GM23338 (cell line): ENCODE data around the gene ABCA4. TPM values are rescaled to one million over a fixed set of nuclear protein-coding genes. Genes with fewer than 3 reads are reported as not detected.
A peak's percentile ranks its signal among the peaks of the same experiment; 100 is the strongest.

ENCODE experiments used
- ATAC-seq: fragments of 200-7000 bp; cut with Tn5 transposase; 3 replicates; pipeline ENCODE4 v1.9.1; 2020
- DNase-seq: peaks from one replicate; pipeline ENCODE4 v3.0.0-alpha.2; 2015; ENCODE audit warnings: low spot score
- H2AFZ ChIP-seq: fragments of 200-600 bp; sonication (generic); 2 replicates; pipeline ENCODE4 v1.8.0; 2016; ENCODE audit warnings: antibody characterized with exemption, mild to moderate bottlenecking, moderate library complexity
- H3F3A ChIP-seq: fragments of 200-600 bp; sonication (generic); replicated peaks from 2 replicates; pipeline ENCODE4 v1.8.0; 2017; ENCODE audit warnings: antibody characterized with exemption, mixed run types, low read depth
- H3K27ac ChIP-seq: fragments of 200-600 bp; sonication (generic); 2 replicates; pipeline ENCODE4 v1.6.1; 2016; ENCODE audit warnings: low read depth
- H3K27me3 ChIP-seq: fragments of 200-600 bp; sonication (generic); 2 replicates; pipeline ENCODE4 v1.8.0; 2016; ENCODE audit warnings: mild to moderate bottlenecking, mixed run types, moderate library complexity; ENCODE audit not compliant: insufficient read depth
- H3K36me3 ChIP-seq: fragments of 200-600 bp; sonication (generic); 2 replicates; pipeline ENCODE4 v1.8.0; 2016; ENCODE audit warnings: mild to moderate bottlenecking; ENCODE audit not compliant: insufficient read depth
- H3K4me1 ChIP-seq: fragments of 200-600 bp; sonication (generic); 2 replicates; pipeline ENCODE4 v1.8.0; 2016; ENCODE audit warnings: mild to moderate bottlenecking, moderate library complexity; ENCODE audit not compliant: insufficient read depth
- H3K4me2 ChIP-seq: fragments of 200-600 bp; sonication (generic); 2 replicates; pipeline ENCODE4 v1.7.1; 2017; ENCODE audit warnings: mixed run types
- H3K4me3 ChIP-seq: fragments of 200-600 bp; sonication (generic); 2 replicates; pipeline ENCODE4 v1.6.1; 2016; ENCODE audit warnings: mixed run types
- H3K79me2 ChIP-seq: fragments of 200-600 bp; sonication (generic); replicated peaks from 2 replicates; pipeline ENCODE4 v1.8.0; 2017; ENCODE audit warnings: mild to moderate bottlenecking; ENCODE audit not compliant: insufficient read depth
- H3K9me2 ChIP-seq: fragments of 200-600 bp; sonication (generic); 2 replicates; pipeline ENCODE4 v1.8.0; 2017; ENCODE audit not compliant: insufficient read depth
- H4K20me1 ChIP-seq: fragments of 200-600 bp; sonication (generic); replicated peaks from 2 replicates; pipeline ENCODE4 v1.8.0; 2017; ENCODE audit warnings: mild to moderate bottlenecking; ENCODE audit not compliant: insufficient read depth
- H3K27ac Mint-ChIP-seq: 2 replicates; pipeline ENCODE4 v1.8.0; 2020; ENCODE audit warnings: inconsistent platforms, mild to moderate bottlenecking, moderate library complexity, mixed read lengths
- H3K27me3 Mint-ChIP-seq: 3 replicates; pipeline ENCODE4 v1.8.0; 2022; ENCODE audit warnings: low read depth, mild to moderate bottlenecking, moderate library complexity, mixed read lengths, inconsistent platforms; ENCODE audit not compliant: insufficient read depth, poor library complexity
- H3K36me3 Mint-ChIP-seq: 3 replicates; pipeline ENCODE4 v1.8.0; 2021; ENCODE audit warnings: low read depth, mild to moderate bottlenecking, inconsistent platforms, moderate library complexity, mixed read lengths
- H3K4me1 Mint-ChIP-seq: 3 replicates; pipeline ENCODE4 v1.8.0; 2020; ENCODE audit warnings: mild to moderate bottlenecking, inconsistent platforms, mixed read lengths
- H3K4me3 Mint-ChIP-seq: 3 replicates; pipeline ENCODE4 v1.8.0; 2021; ENCODE audit warnings: moderate library complexity, mild to moderate bottlenecking, inconsistent platforms, mixed read lengths
- H3K9me3 Mint-ChIP-seq: 3 replicates; pipeline ENCODE4 v1.8.0; 2020; ENCODE audit warnings: moderate library complexity, mild to moderate bottlenecking, inconsistent platforms, mixed read lengths
- CREB1 ChIP-seq: fragments of 250-450 bp; sonication (Bioruptor Pico); IDR thresholded peaks from 2 replicates; pipeline ENCODE4 v1.5.0; 2020; ENCODE audit warnings: low read depth, mild to moderate bottlenecking, moderate library complexity
- EZH2 ChIP-seq: fragments of 200-600 bp; sonication (generic); IDR thresholded peaks from one replicate; pipeline ENCODE4 v1.8.0; 2017; ENCODE audit warnings: antibody characterized with exemption, mild to moderate bottlenecking, low read depth; ENCODE audit not compliant: unreplicated experiment
- EZH2phosphoT487 ChIP-seq: fragments of 200-600 bp; sonication (generic); IDR thresholded peaks from one replicate; pipeline ENCODE4 v1.8.1; 2018; ENCODE audit warnings: antibody characterized with exemption; ENCODE audit not compliant: unreplicated experiment
- JUNB ChIP-seq: IDR thresholded peaks from one replicate; pipeline ENCODE4 v1.6.1; 2016; ENCODE audit warnings: antibody characterized with exemption; ENCODE audit not compliant: unreplicated experiment
- STAT1 ChIP-seq: IDR thresholded peaks from one replicate; pipeline ENCODE4 v1.6.1; 2016; ENCODE audit warnings: antibody characterized with exemption; ENCODE audit not compliant: unreplicated experiment
- ZNF114 ChIP-seq: fragments of 250-450 bp; sonication (Bioruptor Pico); IDR thresholded peaks from 2 replicates; pipeline ENCODE4 v1.5.0; 2020; ENCODE audit warnings: mild to moderate bottlenecking, moderate library complexity
- polyA plus RNA-seq: library from polyadenylated mRNA; unstranded; fragments of >200 nt; fragmentation: Nextera tagmentation; extraction: Ambion mirVana; gene quantifications from 2 replicates; pipeline ENCODE4 v1.2.1, GENCODE V29; 2016
- total RNA-seq: library from RNA; depleted of rRNA; stranded (reverse); fragments of >200 nt; shearing (Covaris generic); gene quantifications from 2 replicates; pipeline ENCODE4 v1.2.3, GENCODE V29; 2014
- TF ChIP-seq, protein P1 (sequence below): IDR thresholded peaks from one replicate; pipeline ENCODE4 v1.6.1; 2018; ENCODE audit warnings: antibody characterized with exemption; ENCODE audit not compliant: unreplicated experiment
- TF ChIP-seq, protein P2 (sequence below): IDR thresholded peaks from 2 replicates; pipeline ENCODE4 v1.6.1; 2016; ENCODE audit warnings: antibody characterized with exemption

ABCA4 gene
- total and polyA plus RNA-seq, 2 experiments from 2014 or later = not detected

DNA sequence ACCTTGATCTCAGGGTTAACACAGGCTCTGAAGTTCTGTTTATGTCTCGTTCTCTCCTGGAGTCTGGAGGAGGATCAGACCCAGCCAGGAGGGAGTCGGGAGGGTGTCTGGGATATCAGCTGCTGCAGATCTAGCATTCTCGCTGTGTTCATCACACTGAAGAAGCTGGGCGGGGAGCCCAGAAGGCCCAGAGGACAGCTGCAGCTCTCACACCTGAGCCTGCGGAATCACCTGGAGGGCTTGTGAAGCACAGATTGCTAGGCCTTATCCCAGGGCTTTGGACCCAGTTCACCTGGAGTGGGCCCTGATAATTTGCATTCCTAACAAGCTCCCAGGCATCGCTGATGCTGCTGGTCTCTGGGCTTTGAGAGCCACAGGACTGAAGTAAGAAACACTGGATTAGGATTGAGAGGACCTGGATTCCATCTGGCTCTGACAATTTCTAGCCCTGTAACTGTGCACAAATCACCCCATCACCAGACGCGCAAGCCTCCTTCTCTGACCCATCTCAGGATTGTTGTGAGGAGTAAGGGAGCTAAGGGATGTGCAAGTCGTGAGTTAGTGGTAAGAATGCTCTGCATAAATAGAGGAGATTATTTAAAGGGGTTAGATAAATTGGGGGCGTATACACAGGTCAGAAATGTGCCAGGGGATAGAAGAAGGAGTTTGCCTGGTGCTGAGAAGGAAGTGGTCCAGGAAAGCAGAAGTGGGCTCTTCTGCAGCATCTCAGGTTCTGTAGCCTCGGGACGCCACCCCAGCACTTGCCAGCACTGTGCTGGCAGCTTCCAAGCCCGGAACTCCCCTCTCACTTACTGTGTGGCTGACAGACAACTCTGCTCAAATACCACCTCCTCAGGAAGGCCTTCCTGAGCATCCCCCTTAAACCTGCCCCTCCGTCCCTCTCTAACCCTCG is 19.1 kb downstream of the ABCA4 start (continued):
- TF ChIP-seq, protein P1, sequence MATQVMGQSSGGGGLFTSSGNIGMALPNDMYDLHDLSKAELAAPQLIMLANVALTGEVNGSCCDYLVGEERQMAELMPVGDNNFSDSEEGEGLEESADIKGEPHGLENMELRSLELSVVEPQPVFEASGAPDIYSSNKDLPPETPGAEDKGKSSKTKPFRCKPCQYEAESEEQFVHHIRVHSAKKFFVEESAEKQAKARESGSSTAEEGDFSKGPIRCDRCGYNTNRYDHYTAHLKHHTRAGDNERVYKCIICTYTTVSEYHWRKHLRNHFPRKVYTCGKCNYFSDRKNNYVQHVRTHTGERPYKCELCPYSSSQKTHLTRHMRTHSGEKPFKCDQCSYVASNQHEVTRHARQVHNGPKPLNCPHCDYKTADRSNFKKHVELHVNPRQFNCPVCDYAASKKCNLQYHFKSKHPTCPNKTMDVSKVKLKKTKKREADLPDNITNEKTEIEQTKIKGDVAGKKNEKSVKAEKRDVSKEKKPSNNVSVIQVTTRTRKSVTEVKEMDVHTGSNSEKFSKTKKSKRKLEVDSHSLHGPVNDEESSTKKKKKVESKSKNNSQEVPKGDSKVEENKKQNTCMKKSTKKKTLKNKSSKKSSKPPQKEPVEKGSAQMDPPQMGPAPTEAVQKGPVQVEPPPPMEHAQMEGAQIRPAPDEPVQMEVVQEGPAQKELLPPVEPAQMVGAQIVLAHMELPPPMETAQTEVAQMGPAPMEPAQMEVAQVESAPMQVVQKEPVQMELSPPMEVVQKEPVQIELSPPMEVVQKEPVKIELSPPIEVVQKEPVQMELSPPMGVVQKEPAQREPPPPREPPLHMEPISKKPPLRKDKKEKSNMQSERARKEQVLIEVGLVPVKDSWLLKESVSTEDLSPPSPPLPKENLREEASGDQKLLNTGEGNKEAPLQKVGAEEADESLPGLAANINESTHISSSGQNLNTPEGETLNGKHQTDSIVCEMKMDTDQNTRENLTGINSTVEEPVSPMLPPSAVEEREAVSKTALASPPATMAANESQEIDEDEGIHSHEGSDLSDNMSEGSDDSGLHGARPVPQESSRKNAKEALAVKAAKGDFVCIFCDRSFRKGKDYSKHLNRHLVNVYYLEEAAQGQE = no peak
- TF ChIP-seq EZH2 (no peak), CREB1 (CRISPR knock-in tag) (no peak), STAT1 (no peak), EZH2phosphoT487 (no peak), JUNB (no peak), ZNF114 (CRISPR knock-in tag) (no peak)

DNA sequence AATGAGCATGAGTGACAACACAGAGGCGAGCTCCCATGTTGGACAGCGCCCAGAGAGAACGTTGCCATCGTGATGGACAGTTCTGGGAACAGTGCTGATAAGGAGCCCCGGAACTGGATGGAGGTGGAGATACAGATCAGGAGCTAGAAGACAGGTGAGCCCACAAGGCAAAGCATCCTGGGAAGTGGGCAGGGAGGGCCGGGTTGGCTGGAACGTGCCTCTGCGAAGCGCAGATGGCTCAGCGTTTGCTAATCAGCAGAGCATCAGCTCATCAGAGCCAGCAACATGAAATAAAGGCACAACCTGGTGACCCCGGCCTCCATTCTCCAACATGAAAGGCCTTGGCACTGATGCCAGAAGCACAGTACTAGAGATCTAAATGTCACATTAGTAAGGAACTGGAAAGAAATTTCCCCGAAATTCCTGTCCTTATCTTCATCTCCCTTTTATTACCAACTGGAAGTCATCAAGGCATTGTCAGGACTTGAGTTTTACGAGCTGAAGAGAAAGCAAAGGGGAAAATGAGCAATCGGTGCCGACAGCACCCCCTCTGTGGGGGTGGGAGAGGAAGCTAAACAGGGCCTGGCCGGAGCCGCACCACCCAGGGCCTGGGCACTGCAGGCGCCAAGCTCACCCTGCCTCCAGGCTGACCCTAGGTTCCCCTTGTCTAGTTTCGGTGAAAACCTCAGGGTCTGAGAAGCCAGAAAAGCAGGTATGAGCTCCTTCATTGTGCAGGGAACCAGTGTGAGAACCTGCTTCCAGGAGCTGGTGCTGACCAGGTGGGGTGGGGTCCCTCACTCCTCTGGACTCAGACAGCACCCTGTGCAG is 19.9 kb downstream of the ABCA4 start:
- Mint-ChIP-seq H3K4me1 (peaks cover 30% of the 10 kb centered on the region), H3K27ac (no peak overlapping the region), H3K4me3 (no peak overlapping the region), H3K9me3 (no peaks in the 10 kb centered on the region), H3K27me3 (peaks cover 2% of the 10 kb centered on the region), H3K36me3 (no peaks in the 10 kb centered on the region; the same call in 2 of the 3 replicates)
- TF ChIP-seq, protein P2, sequence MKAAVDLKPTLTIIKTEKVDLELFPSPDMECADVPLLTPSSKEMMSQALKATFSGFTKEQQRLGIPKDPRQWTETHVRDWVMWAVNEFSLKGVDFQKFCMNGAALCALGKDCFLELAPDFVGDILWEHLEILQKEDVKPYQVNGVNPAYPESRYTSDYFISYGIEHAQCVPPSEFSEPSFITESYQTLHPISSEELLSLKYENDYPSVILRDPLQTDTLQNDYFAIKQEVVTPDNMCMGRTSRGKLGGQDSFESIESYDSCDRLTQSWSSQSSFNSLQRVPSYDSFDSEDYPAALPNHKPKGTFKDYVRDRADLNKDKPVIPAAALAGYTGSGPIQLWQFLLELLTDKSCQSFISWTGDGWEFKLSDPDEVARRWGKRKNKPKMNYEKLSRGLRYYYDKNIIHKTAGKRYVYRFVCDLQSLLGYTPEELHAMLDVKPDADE = no peak
- TF ChIP-seq, protein P1 = peak; percentile 57
- no peak for TF ChIP-seq JUNB
- no peaks in the 10 kb centered on the region for H3K79me2 ChIP-seq
- H4K20me1 ChIP-seq = no peaks in the 10 kb centered on the region
- no peaks in the 10 kb centered on the region for H3K9me2 ChIP-seq
- peaks cover 13% of the 10 kb centered on the region for H3K4me1 ChIP-seq
- no peak overlapping the region for H3K4me3 ChIP-seq
- no peaks in the 10 kb centered on the region for H3F3A ChIP-seq
- H3K27me3 ChIP-seq = no peaks in the 10 kb centered on the region
- H2AFZ ChIP-seq = no peak overlapping the region
- no peak overlapping the region for H3K4me2 ChIP-seq
- ATAC-seq = no peak
- DNase-seq = no peak
- no peak overlapping the region for H3K27ac ChIP-seq
- no peaks in the 10 kb centered on the region for H3K36me3 ChIP-seq
